HG02840 (cell line): ENCODE measurements around the gene CFAP45.

ENCODE experiments used
- ATAC-seq: cut with Tn5 transposase; IDR thresholded peaks from one replicate; pipeline ENCODE4 v1.9.1; 2021; ENCODE audit warnings: mild to moderate bottlenecking, moderate library complexity, moderate number of reproducible peaks; ENCODE audit not compliant: unreplicated experiment, low FRiP score

The CFAP45 gene

GRCh38 chr1:159829822-159830465, 70.0 kb downstream of the CFAP45 start:
- ATAC-seq: no peak

DNA sequence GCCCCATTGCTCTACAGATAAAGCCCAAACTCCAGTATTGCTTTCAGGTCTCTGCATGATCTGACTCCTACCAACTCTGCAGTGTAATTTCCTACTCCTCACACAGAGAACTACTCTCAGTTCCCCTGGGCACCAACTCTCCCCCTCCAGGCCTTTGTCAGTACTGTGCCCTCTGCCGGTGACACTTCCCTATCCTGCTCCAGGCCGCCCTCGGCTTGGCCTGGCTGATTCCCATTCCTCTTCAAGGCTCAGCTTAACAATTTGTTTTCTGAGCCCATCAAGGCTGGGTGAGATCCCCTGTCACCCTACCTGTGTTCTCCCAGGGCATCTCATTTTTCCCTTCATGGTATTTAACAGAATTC, 70.7 kb downstream of the CFAP45 start:
- ATAC-seq: no peak

DNA sequence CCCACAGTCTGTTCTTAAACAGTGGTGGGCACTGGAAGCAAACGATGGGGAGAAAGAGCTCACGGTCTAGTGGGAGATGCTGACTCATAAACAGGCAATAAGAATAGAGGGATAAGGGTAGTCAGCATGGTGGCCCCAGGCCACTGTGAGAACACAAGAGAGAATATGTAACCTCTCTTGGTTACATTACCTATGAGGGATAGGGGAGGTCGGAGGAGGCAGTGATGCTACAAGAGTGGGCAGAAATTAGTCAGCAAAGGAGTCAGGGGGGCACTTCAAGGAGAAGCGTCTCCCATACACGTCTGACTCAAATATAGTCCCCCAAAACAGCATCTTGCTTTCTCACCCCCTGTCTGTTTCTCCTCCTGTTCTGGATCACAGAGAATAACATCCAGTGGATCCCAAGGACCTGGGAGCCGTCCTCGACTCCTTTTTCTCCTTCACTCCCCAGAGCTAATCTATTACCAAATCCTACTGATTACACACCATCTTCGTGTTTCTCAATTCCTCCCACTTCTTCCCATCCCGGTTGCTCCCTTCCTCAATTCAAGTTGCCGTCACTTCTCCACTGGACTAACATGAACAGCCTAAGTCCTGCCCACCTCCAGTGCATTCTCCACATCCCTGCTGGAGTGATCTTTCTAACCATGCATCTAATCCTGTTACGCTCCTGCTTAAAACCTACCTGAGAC, 71.2 kb downstream of the CFAP45 start:
- ATAC-seq: no peak

GRCh38 chr1:159828176-159828575, 71.8 kb downstream of the CFAP45 start:
- ATAC-seq: no peak

DNA sequence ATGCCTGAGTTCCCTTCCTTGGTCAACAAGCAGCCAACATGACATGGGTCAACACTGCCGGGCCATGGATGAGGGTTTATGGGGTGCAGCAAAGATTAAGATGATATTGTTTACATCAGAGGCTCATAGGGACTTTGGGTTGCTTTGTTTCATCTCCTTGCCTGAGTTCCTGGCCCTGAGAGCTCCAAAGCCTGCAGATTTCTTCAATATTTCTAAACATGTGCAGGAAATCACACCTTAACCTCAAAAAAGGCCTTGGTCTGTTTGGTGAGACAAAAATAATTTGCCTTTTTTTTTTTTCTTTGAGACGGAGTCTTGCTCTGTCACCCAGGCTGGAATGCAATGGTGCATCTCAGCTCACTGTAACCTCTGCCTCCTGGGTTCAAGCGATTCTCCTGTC, 72.4 kb downstream of the CFAP45 start:
- no peak for ATAC-seq

DNA sequence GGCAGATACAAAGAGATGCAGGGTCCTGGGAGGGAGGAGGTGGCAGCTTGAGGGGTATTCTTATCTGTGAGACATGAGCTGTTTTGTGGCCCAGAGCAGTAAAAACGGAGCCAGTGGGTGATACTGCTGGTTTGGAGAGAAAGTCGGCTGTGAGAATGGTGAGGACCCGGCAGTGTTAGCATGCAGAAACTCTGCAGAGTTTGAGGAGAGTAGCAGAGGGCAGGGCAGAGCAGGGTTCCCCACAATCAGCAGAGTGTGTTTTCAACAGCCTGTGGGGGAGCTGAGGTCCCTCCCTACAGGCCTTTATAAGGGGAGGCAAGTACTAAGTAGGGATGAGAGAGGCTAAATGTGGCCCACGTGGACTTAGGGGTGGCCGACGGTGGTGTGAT, 72.9 kb downstream of the CFAP45 start:
- no peak for ATAC-seq

- ATAC-seq: no peak
Observed at GRCh38 chr1:159826441-159827101, 73.4 kb downstream of the CFAP45 start, which contains the start of gene SLAMF8. Gene SLAMF8, plus strand, starts transcription at chr1:159826873. Its CDS starts 26 bp downstream, at chr1:159826899.

DNA sequence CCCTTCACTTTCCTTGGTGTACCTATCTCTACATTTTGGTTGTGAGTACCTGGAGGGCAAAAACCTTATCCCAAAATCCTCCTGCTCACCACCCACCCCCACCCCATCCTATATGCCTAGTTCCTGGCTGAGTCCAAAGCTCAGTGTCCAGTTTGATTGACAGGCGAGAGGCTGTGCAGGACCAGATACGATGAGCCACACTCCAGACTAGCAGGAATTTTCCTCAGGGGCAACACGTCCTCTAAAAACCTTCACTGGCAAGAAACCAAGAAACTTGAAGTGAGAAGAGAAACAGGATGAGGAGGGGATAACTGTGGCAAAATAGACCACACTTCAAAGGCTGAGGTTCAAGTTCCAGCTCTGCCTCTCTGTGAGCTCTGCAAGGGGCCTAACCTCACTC, 74.4 kb downstream of the CFAP45 start:
- no peak for ATAC-seq

- no peak for ATAC-seq
Observed at GRCh38 chr1:159823406-159823805, 76.6 kb downstream of the CFAP45 start.
